ENCODE data around the gene OLA1.

The OLA1 gene

GRCh38 chr2:174176898-174177297, 71.4 kb downstream of the OLA1 start:
- DNase-seq: no peak

GRCh38 chr2:174174741-174175140, 73.6 kb downstream of the OLA1 start:
- DNase-seq: no peak

- no peak for DNase-seq
Measured at GRCh38 chr2:174172802-174173355, 75.5 kb downstream of the OLA1 start.

GRCh38 chr2:174171686-174172445, 76.5 kb downstream of the OLA1 start:
- DNase-seq: no peak

- DNase-seq: no peak
Measured at GRCh38 chr2:174169372-174169771, 79.0 kb downstream of the OLA1 start.

GRCh38 chr2:174166261-174166660, 82.1 kb downstream of the OLA1 start:
- DNase-seq: no peak

GRCh38 chr2:174161490-174161889, 86.8 kb downstream of the OLA1 start:
- no peak for DNase-seq

- DNase-seq: peak; percentile 33
Measured at GRCh38 chr2:174158003-174158402, 90.3 kb downstream of the OLA1 start.

GRCh38 chr2:174157053-174157452, 91.3 kb downstream of the OLA1 start:
- DNase-seq: no peak

- no peak for DNase-seq
Measured at GRCh38 chr2:174153757-174154680, 94.3 kb downstream of the OLA1 start.

- no peak for DNase-seq
Measured at GRCh38 chr2:174149530-174149929, 98.8 kb downstream of the OLA1 start.

- no peak for DNase-seq
Measured at GRCh38 chr2:174148833-174149232, 99.5 kb downstream of the OLA1 start.

- no peak for DNase-seq
Measured at GRCh38 chr2:174145827-174146226, 102.5 kb downstream of the OLA1 start.

- no peak for DNase-seq
Measured at GRCh38 chr2:174142290-174142689, 106.0 kb downstream of the OLA1 start.

GRCh38 chr2:174138161-174138560, 110.2 kb downstream of the OLA1 start:
- no peak for DNase-seq

GRCh38 chr2:174135981-174136380, 112.4 kb downstream of the OLA1 start:
- no peak for DNase-seq

- no peak for DNase-seq
Measured at GRCh38 chr2:174125090-174125489, 123.2 kb downstream of the OLA1 start.

- no peak for DNase-seq
Measured at GRCh38 chr2:174124181-174124580, 124.2 kb downstream of the OLA1 start.

GRCh38 chr2:174122185-174122584, 126.1 kb downstream of the OLA1 start:
- no peak for DNase-seq

GRCh38 chr2:174121612-174122011, 126.7 kb downstream of the OLA1 start:
- DNase-seq: no peak

GRCh38 chr2:174121175-174121574, 127.2 kb downstream of the OLA1 start:
- DNase-seq: no peak

GRCh38 chr2:174120346-174120745, 128.0 kb downstream of the OLA1 start:
- DNase-seq: peak; percentile 68
